ENCODE data around the gene MTAP. TPM values are rescaled to one million over a fixed set of nuclear protein-coding genes. Genes with fewer than 3 reads are reported as not detected.

The MTAP gene
- total RNA-seq, 2 experiments from 2014 or later: 62.5 to 68.2 TPM

DNA sequence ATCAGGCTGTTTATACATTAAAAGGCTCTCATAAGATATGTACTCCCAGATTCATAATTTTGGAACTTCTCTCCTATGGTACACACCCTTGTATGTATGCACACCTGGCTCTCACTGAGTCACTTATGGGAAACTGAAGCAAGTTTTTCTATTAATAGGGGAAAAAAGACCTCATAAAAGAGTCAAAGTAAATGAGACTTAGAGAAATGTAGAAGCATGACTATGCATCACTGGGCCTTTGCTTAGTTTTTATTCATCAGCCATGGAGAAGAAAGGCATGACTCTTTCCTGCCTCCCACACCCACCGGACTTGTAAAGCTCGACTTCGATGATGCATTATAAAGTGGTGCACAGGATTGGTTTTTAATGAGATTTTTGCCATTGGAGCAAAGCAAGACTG is 28.2 kb downstream of the MTAP start:
- ATAC-seq: no peak
- POLR2A ChIA-PET: interaction anchor here (1.0 kb wide), 1 partner anchor 9 kb away, joined by 7 read pairs; no protein-coding TSS in a partner anchor
- Mint-ChIP-seq H3K9me3 (ENCODE audit: insufficient read depth) (no peaks in the 10 kb centered on the region), H3K4me1 (ENCODE audit: low read depth) (peaks cover 9% of the 10 kb centered on the region), H3K36me3 (ENCODE audit: low read depth) (peaks cover 75% of the 10 kb centered on the region), H3K4me3 (no peak overlapping the region), H3K27me3 (ENCODE audit: low read depth) (no peaks in the 10 kb centered on the region), H3K27ac (no peak overlapping the region)
- CTCF ChIA-PET: no interaction called here
- no peak for DNase-seq

DNA sequence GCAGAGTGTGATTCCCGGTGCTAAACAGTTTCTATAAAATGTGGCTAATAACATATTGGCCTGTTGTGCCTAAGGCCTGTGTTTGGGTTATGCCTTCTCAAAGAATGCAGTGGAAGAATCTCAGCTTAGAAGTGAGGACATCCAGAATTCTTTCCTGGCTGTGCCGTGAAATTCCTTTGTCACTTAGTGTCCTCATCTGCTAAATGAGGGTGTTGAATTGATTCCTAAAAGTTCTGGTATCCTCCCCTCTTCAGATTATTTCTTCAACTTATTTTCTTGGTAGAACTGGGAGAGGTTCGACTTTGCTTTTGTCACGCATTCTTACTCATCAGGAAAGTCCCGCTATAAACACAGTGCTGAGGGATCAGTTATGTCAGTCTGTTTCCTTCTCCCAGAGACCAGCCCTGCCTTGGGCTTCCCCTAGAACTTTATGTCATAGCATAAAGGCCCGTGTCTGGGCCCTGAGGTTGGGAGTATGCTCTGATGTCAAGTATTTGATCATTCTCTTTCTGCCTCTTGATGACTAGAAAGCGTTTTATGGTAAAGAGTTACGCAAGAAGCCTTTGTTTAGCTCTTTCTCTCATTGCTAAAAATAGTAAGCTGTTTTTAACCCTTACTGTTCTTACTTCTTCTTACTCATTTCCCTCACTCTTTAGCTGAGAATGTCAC is 29.5 kb downstream of the MTAP start:
- CTCF ChIA-PET: interaction anchor here (0.6 to 1.7 kb wide), 3 partner anchors 19 to 1292 kb away, joined by 3 to 6 read pairs (median 3); no protein-coding TSS in a partner anchor
- Mint-ChIP-seq H3K36me3 (ENCODE audit: low read depth) (peaks cover 78% of the 10 kb centered on the region), H3K27ac (no peak overlapping the region), H3K4me3 (no peak overlapping the region), H3K27me3 (ENCODE audit: low read depth) (no peaks in the 10 kb centered on the region), H3K4me1 (ENCODE audit: low read depth) (peaks cover 11% of the 10 kb centered on the region), H3K9me3 (ENCODE audit: insufficient read depth) (no peaks in the 10 kb centered on the region)
- DNase-seq (no peak), ATAC-seq (peak; percentile 55)
- POLR2A ChIA-PET: no interaction called here

DNA sequence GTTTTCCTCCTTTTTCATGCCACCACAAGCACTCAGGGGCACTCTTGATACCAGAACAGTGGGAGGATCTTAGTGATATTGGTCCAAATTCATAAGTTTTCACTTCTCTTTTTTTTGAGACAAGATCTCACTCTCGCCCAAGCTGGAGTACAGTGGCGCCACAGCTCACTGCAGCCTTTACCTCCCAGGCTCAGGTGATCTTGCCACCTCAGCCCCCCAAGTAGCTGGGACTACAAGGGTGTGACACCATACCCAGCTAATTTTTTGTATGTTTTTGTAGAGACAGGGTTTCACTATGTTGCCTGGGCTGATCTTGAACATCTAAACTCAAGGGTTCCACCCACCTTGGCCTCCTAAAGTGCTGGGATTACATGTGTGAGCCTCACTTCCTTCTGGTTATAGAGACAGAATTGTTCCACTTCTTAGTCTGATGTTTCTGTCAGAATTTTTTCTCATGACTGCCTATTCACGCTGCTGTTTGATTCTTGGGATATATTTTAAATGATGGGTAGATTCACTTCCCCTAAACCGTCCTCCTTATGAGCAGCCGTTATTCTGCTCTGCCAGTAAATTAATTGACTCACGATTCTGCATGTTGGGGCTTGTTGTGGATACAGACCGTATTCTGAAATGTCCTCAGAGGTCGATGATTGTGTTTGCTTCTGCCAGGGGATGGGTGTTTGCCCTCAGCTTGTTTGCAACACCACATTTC is 30.8 kb downstream of the MTAP start:
- ChIA-PET POLR2A (no interaction called here), CTCF (interaction anchor here (1.3 to 1.7 kb wide), 2 partner anchors 20 to 205 kb away, joined by 3 to 6 read pairs; no protein-coding TSS in a partner anchor)
- peaks cover 11% of the 10 kb centered on the region for H3K4me1 Mint-ChIP-seq (ENCODE audit: low read depth)
- H3K27me3 Mint-ChIP-seq (ENCODE audit: low read depth): no peaks in the 10 kb centered on the region
- H3K4me3 Mint-ChIP-seq: no peak overlapping the region
- ATAC-seq (no peak), DNase-seq (no peak)
- H3K27ac Mint-ChIP-seq: no peak overlapping the region
- peaks cover 84% of the 10 kb centered on the region for H3K36me3 Mint-ChIP-seq (ENCODE audit: low read depth)
- no peaks in the 10 kb centered on the region for H3K9me3 Mint-ChIP-seq (ENCODE audit: insufficient read depth)

DNA sequence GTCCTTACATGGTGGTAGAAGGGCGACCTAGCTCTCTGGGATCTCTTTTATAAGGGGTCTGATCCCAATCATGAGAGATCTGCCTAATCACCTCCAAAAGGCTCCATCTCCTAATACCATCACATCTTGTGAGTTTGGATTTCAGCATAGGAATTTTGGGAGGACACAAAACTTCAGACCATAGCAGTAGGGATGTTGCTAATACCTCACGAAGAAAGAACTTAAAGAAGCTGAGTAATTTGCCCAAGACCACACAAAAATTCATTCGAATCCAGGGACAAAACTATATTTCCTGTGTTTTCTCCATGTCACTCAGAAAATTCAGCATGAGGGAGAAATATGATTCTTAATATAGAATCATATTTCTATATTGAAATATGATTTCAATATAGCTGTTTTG is 32.7 kb downstream of the MTAP start:
- no peak overlapping the region for H3K27ac Mint-ChIP-seq
- H3K4me1 Mint-ChIP-seq (ENCODE audit: low read depth): peaks cover 10% of the 10 kb centered on the region
- no peak overlapping the region for H3K4me3 Mint-ChIP-seq
- ChIA-PET POLR2A (no interaction called here), CTCF (interaction anchor here (1.3 kb wide), 1 partner anchor 21 kb away, joined by 6 read pairs; no protein-coding TSS in a partner anchor)
- H3K36me3 Mint-ChIP-seq (ENCODE audit: low read depth): peaks cover 87% of the 10 kb centered on the region
- DNase-seq: no peak
- no peak for ATAC-seq
- no peaks in the 10 kb centered on the region for H3K9me3 Mint-ChIP-seq (ENCODE audit: insufficient read depth)
- H3K27me3 Mint-ChIP-seq (ENCODE audit: low read depth): no peaks in the 10 kb centered on the region

DNA sequence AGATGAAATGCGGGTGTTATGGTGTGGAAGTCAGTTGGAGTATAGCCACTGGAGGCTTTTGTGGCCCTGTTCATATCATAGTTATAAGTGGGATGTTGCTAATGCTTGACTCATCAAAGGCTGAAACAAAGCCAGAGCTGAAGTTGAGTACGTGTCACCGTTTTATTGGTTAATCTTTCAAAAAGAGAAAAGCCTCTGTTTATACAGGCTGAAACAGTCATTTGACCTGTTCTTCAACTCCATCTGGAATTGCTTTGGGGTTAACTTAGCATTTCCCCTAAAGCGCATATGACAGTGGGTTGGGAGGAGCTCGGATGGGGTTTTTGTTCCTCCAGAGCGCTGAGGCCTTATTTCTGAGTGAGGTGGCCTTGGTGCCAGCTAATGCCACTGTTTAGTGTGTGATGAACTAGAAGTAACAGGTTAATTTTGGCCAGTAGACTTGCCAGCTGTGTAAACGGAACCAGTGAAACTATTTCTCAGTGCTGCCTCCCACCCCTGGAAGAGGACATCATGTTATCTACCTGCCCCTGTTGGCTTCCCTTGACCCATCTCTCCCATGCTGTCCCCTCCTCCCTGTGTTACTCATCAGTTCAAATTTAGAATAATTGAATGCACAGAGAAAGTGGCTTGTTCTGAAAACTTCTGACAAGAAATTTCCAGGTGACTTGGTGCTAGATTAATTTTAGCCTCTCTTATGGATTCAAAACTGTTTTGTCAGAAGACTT is 34.2 kb downstream of the MTAP start:
- POLR2A ChIA-PET: no interaction called here

DNA sequence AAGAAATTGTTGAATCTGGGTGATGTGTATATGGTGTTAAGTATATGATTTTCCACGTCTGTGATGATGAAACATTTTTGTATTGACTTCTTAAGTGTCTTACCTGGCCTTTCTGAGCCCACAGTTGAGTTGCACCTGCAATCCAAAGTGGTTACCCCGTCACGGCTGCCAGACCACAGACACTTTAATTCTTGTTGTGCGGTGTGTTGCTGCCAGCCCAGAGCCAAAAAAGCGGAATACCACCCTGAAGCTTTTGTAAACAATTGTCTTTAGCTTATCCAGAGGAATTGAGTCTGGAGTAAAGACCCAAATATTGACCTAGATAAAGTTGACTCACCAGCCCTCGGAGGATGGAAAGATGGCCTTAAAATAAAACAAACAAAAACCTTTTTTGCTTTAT is 35.1 kb downstream of the MTAP start:
- ATAC-seq: no peak
- ChIA-PET POLR2A (no interaction called here), CTCF (no interaction called here)
- H3K27ac Mint-ChIP-seq: no peak overlapping the region
- peaks cover 4% of the 10 kb centered on the region for H3K9me3 Mint-ChIP-seq (ENCODE audit: insufficient read depth)
- peaks cover 2% of the 10 kb centered on the region for H3K4me1 Mint-ChIP-seq (ENCODE audit: low read depth)
- H3K27me3 Mint-ChIP-seq (ENCODE audit: low read depth): no peaks in the 10 kb centered on the region
- H3K36me3 Mint-ChIP-seq (ENCODE audit: low read depth): peaks cover 90% of the 10 kb centered on the region
- H3K4me3 Mint-ChIP-seq: no peak overlapping the region
- no peak for DNase-seq

More for the DNA sequence above, 34.2 kb downstream of the MTAP start:
- H3K27ac Mint-ChIP-seq: no peak overlapping the region
- H3K4me3 Mint-ChIP-seq: no peak overlapping the region
- no peaks in the 10 kb centered on the region for H3K27me3 Mint-ChIP-seq (ENCODE audit: low read depth)
- CTCF ChIA-PET: interaction anchor here (0.7 to 1.3 kb wide), 5 partner anchors 23 to 255 kb away, joined by 3 to 6 read pairs (median 4); partner anchors contain the start of gene CDKN2B
- peaks cover 90% of the 10 kb centered on the region for H3K36me3 Mint-ChIP-seq (ENCODE audit: low read depth)
- ATAC-seq: no peak
- peaks cover 6% of the 10 kb centered on the region for H3K4me1 Mint-ChIP-seq (ENCODE audit: low read depth)
- no peak for DNase-seq
- H3K9me3 Mint-ChIP-seq (ENCODE audit: insufficient read depth): no peaks in the 10 kb centered on the region

DNA sequence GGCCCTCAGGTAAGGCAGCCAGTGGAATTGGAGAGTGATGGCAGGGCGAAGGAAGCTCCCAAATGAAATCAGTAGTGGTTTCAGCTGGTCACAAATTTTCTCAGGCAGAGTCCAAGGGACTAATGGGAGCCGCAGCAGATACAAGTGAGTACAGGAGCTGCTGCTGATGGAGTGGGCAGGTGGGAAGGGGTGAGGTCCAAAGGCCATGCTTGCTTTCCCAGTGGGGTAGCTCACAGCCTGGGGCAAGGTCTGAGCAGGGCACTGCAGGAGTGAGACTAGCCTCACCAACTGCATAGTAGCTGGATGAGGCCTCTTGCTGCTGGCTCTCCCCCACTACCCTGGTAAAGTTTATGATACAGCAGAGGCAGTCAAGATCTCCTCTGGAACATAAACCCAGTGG is 38.2 kb downstream of the MTAP start:
- no peak for DNase-seq
- peaks cover 2% of the 10 kb centered on the region for H3K4me1 Mint-ChIP-seq (ENCODE audit: low read depth)
- peaks cover 19% of the 10 kb centered on the region for H3K9me3 Mint-ChIP-seq (ENCODE audit: insufficient read depth)
- ChIA-PET POLR2A (no interaction called here), CTCF (no interaction called here)
- H3K36me3 Mint-ChIP-seq (ENCODE audit: low read depth): peaks cover 90% of the 10 kb centered on the region
- no peak overlapping the region for H3K4me3 Mint-ChIP-seq
- H3K27me3 Mint-ChIP-seq (ENCODE audit: low read depth): no peaks in the 10 kb centered on the region
- H3K27ac Mint-ChIP-seq: no peak overlapping the region
- ATAC-seq: no peak

DNA sequence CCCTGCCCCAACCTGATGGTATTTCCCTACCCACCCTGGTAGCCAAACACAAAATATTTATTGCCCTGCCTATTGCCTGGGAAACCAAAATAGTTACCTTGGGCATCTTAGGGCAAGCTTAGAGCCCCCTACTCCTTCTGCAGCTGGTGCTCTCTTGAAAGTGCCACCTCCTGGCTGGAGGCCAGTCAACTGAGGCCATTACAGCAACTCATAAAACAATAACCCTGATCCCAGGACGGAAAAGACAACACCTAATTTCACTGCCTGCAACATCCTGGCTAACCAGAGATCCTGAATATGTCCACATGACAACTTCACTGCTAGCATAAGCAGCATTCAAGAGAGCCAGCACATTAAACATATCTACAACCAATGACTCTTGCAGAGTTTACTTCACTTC is 38.7 kb downstream of the MTAP start:
- H3K27ac Mint-ChIP-seq: no peak overlapping the region
- POLR2A ChIA-PET: no interaction called here
- no peak overlapping the region for H3K4me3 Mint-ChIP-seq
- ATAC-seq (no peak), DNase-seq (no peak)
- peaks cover 2% of the 10 kb centered on the region for H3K4me1 Mint-ChIP-seq (ENCODE audit: low read depth)
- peaks cover 90% of the 10 kb centered on the region for H3K36me3 Mint-ChIP-seq (ENCODE audit: low read depth)
- H3K27me3 Mint-ChIP-seq (ENCODE audit: low read depth): no peaks in the 10 kb centered on the region
- CTCF ChIA-PET: no interaction called here
- H3K9me3 Mint-ChIP-seq (ENCODE audit: insufficient read depth): peaks cover 24% of the 10 kb centered on the region

DNA sequence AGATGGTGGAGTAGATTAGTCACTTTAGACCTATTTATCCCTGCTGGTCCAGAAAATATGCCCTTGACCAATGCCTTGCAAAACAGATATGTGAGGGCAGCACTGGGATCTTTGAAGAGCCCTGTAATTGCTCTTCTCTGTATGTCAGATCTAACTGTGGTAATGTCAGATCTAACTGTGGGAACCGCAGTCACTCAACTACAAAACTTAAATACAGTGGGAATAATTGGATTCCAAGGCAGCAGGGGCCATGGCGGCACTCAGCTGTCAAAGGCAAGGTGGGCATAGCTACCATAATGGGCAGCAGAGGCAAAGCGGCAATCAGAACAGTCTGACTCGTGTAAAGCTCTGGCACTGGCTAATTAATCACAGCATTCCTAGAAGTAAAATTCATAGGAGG is 46.2 kb downstream of the MTAP start:
- peaks cover 12% of the 10 kb centered on the region for H3K4me1 Mint-ChIP-seq (ENCODE audit: low read depth)
- H3K36me3 Mint-ChIP-seq (ENCODE audit: low read depth): peaks cover 79% of the 10 kb centered on the region
- no peak overlapping the region for H3K4me3 Mint-ChIP-seq
- ChIA-PET POLR2A (no interaction called here), CTCF (interaction anchor here (1.3 kb wide), 1 partner anchor 160 kb away, joined by 3 read pairs; the partner anchor contains the start of gene CDKN2B)
- ATAC-seq (no peak), DNase-seq (no peak)
- no peaks in the 10 kb centered on the region for H3K27me3 Mint-ChIP-seq (ENCODE audit: low read depth)
- no peak overlapping the region for H3K27ac Mint-ChIP-seq
- H3K9me3 Mint-ChIP-seq (ENCODE audit: insufficient read depth): peaks cover 32% of the 10 kb centered on the region

DNA sequence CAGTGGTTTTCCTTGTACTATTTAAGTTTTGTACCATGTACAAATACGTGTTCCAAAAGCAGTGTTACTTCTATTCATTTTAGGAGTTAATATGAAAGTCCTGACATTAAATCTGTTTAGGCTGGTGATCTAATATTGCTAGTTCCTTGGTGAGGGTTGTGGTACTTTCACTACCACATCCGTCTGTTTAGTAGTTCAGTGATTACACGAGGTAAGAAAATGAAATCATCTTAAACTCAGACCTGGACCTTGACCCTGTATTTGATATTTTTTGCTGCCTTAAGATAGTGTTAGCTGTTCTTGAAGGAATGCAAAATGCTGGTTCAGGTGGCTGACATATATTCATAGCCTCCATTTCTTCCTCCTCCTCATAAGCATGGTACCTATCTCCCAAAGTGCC is 50.3 kb downstream of the MTAP start:
- Mint-ChIP-seq H3K27ac (no peak overlapping the region), H3K27me3 (ENCODE audit: low read depth) (no peaks in the 10 kb centered on the region), H3K4me3 (no peak overlapping the region), H3K36me3 (ENCODE audit: low read depth) (peaks cover 74% of the 10 kb centered on the region), H3K9me3 (ENCODE audit: insufficient read depth) (peaks cover 9% of the 10 kb centered on the region), H3K4me1 (ENCODE audit: low read depth) (peaks cover 16% of the 10 kb centered on the region)
- ChIA-PET CTCF (interaction anchor here (1.6 kb wide), 1 partner anchor 156 kb away, joined by 3 read pairs; no protein-coding TSS in a partner anchor), POLR2A (no interaction called here)
- ATAC-seq: no peak
- no peak for DNase-seq

DNA sequence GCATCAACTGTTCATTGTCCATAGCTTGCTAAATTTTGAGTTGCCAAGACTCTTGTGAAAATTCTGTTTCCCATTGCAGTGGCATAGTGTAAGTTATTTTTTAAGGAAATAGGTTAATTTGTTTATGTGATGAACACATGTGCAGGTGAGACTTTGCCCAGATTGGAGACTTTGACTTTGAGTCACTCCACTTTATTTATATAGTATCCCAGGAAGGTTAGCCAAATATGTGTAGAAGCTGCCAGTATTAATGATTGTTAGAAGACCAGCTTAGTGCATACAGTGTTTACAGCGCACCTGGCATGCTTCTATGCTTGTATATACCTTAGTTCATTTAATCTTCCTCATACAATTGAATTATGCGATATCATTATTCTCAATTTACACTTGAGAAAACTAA is 51.0 kb downstream of the MTAP start:
- no peak for DNase-seq
- CTCF ChIA-PET: interaction anchor here (0.6 to 1.6 kb wide), 2 partner anchors 82 to 155 kb away, joined by 3 read pairs; no protein-coding TSS in a partner anchor
- Mint-ChIP-seq H3K36me3 (ENCODE audit: low read depth) (peaks cover 73% of the 10 kb centered on the region), H3K4me1 (ENCODE audit: low read depth) (peaks cover 16% of the 10 kb centered on the region), H3K27ac (no peak overlapping the region), H3K4me3 (no peak overlapping the region), H3K9me3 (ENCODE audit: insufficient read depth) (peaks cover 3% of the 10 kb centered on the region), H3K27me3 (ENCODE audit: low read depth) (no peaks in the 10 kb centered on the region)
- POLR2A ChIA-PET: no interaction called here
- ATAC-seq: no peak

DNA sequence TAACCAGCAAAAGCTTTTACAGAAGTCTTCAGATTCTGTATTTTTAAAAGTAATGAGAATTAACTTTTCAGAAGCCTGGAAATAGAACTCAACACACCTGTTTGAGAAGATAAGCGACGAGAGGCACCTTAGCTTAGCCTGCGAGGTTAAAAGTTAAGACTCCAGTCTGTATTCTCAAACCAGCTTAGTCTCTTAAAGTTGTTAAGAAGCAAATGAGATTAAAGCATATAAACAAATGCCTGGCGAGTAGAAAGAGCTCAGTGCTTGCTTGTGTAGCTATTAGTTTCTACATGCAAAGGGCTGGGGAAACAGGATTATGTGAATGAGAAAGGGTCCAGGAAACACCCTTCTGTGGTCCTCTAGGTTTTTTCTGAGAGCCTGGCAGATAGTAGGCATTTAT is 51.7 kb downstream of the MTAP start:
- no peaks in the 10 kb centered on the region for H3K9me3 Mint-ChIP-seq (ENCODE audit: insufficient read depth)
- no peak for ATAC-seq
- peaks cover 16% of the 10 kb centered on the region for H3K4me1 Mint-ChIP-seq (ENCODE audit: low read depth)
- peaks cover 73% of the 10 kb centered on the region for H3K36me3 Mint-ChIP-seq (ENCODE audit: low read depth)
- no peak overlapping the region for H3K27ac Mint-ChIP-seq
- CTCF ChIA-PET: interaction anchor here (0.6 to 1.6 kb wide), 2 partner anchors 81 to 154 kb away, joined by 3 read pairs; no protein-coding TSS in a partner anchor
- POLR2A ChIA-PET: no interaction called here
- H3K4me3 Mint-ChIP-seq: no peak overlapping the region
- no peak for DNase-seq
- H3K27me3 Mint-ChIP-seq (ENCODE audit: low read depth): no peaks in the 10 kb centered on the region

All from activated CD8-positive, alpha-beta T cell treated with anti-CD3 and anti-CD28 coated beads, Interleukin-2, amount 10 ng/mL, durations not matched to agents 7 days and 5 days (primary cell).